NCI-H146 treated with DMSO at 0.1 percent for 48 hours (cell line): ENCODE data around the gene NACC2.
A peak's percentile ranks its signal among the peaks of the same experiment; 100 is the strongest.

Experiments
- DNase-seq: peaks from one replicate; lab custom pipeline; 2025; ENCODE audit not compliant: unreplicated experiment; lab: John Stamatoyannopoulos, UW

The NACC2 gene

GRCh38 chr9:136131629-136132511 lies 36.8 kb upstream of the NACC2 start:
- no peak for DNase-seq

- DNase-seq: no peak
Observed at GRCh38 chr9:136129176-136129575, 34.1 kb upstream of the NACC2 start.

GRCh38 chr9:136128436-136128835 lies 33.3 kb upstream of the NACC2 start:
- no peak for DNase-seq

- no peak for DNase-seq
Observed at GRCh38 chr9:136127313-136127712, 32.2 kb upstream of the NACC2 start.

DNA sequence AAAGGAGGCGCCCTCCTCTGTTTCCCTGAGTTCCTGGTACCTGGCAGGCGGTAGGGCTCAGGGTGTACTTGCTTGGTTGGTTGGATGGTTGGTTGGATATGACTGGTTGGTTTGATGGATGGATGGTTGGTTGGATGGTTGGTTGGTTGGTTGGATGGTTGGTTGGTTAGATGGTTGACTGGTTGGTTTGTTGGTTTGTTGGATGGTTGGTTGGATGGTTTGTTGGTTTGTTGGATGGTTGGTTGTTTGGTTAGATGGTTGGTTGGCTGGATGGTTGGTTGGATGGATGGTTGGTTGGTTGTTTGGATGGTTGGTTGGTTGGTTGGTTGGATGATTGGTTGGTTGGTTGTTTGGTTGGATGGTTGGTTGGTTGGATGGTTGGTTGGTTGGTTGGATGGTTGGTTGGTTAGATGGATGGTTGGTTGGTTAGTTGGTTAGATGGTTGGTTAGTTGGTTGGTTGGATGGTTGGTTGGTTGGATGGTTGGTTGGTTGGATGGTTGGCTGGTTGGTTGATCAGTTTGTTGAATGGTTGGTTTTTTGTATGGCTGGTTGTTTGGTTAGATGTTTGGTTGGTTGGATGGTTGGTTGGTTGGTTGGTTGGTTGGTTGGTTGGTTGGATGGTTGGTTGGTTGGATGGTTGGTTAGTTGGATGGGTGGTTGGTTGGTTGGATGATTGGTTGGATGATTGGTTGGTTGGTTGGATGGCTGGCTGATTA lies 30.0 kb upstream of the NACC2 start:
- DNase-seq: no peak

GRCh38 chr9:136122425-136123383 lies 27.6 kb upstream of the NACC2 start:
- DNase-seq: no peak

- no peak for DNase-seq
Observed at GRCh38 chr9:136121801-136122200, 26.7 kb upstream of the NACC2 start.

DNA sequence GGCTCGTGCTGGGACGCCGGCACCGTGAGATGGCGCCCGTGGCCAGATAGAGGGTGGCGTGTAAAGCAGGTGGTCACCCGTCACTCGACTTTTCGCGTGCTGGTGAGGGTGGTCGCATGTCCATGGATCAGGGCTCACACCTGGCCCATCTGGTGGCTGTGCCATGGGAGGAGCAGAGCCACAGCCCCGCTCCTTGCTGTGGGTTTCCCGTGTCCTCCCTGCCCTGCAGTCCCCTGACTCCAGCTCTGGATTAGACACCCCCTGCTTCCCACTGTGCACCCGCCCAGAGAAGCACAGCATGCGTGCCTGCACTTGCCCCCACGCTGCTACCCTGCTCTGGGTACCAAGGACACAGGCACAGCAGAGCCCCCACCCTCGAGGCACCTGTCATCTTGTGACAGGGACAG lies 25.4 kb upstream of the NACC2 start:
- DNase-seq: no peak

- no peak for DNase-seq
Observed at GRCh38 chr9:136119883-136120393, 24.8 kb upstream of the NACC2 start.

GRCh38 chr9:136119061-136119882 lies 24.2 kb upstream of the NACC2 start:
- no peak for DNase-seq

- DNase-seq: peak; percentile 67
Observed at GRCh38 chr9:136118320-136119060, 23.4 kb upstream of the NACC2 start, which contains the start of gene TMEM250. Gene TMEM250 (minus strand): TSS chr9:136118875. CDS start chr9:136116900, 1,975 bp downstream.

DNA sequence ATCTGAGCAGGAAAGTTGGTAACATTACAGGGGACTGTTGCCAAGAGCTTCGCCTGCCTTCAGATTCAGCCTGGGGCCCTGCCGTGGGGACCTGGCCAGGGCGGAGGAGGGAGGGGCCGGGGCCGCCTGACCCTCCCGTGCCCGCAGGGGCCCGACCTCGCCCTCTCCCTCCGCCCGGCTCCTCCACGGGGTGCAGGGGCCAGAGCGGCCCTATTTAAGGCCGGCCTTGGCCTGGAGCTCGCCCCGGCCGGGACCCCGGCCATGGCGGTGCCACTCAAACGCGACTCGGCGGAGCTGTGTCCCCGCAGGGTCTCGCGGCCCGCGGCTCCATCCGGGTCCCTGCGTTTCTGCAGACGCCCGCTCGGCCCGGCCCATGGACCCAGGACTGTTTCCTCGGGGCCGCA lies 22.8 kb upstream of the NACC2 start:
- DNase-seq: no peak

GRCh38 chr9:136117291-136117915 lies 22.3 kb upstream of the NACC2 start:
- no peak for DNase-seq

GRCh38 chr9:136116360-136117098 lies 21.4 kb upstream of the NACC2 start:
- DNase-seq: no peak

GRCh38 chr9:136115641-136116359 lies 20.7 kb upstream of the NACC2 start:
- DNase-seq: no peak

DNA sequence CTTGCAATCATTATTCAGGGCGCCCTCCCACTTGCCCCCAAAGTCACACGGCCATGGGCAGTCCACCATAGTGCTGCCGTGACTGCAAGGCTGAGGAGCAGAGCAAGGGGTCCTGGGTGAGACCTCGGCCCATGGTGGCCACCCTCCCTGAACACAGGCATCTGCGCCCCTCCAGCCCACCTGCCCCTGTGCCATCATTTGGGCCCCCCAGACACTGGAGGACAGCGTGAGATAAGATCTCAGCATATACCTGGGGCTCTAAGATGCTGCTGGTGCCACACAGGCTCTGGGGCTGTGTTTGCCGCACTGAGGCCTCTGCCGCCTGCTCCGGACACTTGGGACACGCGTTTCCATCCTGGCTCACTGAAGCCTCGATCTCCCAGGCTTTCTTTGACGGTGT lies 20.1 kb upstream of the NACC2 start:
- no peak for DNase-seq

DNA sequence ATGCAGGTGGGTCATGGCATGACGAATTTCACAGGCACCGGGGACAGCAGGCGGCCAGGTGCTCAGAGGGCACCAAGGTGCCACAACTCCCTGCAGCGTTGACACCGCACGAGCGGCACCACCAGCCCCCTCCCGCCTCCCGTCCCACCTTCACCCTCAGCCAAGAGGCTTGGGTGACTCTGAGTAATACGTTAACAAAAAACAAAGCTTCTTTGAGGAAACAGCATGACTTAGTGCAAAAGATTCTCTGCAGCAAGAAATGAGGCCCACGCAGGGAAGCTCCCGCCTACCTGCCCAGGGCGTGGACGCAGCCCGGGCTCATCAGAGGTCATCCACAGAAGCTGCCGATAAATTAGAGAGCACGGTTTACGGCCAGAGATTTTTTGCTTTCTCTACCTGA lies 19.5 kb upstream of the NACC2 start:
- no peak for DNase-seq

- DNase-seq: no peak
Observed at GRCh38 chr9:136112541-136112940, 17.5 kb upstream of the NACC2 start.
